GM12878 (cell line): Measurements from ENCODE around the gene SIGLEC5.
A peak's percentile ranks its signal among the peaks of the same experiment; 100 is the strongest.

Source experiments
- CBX5 ChIP-seq: sonication (generic); IDR thresholded peaks from 2 replicates; pipeline ENCODE4 v1.6.1; 2016; ENCODE audit warnings: low read depth, moderate library complexity, mild to moderate bottlenecking, inconsistent platforms
- EP300 ChIP-seq, 2 experiments: fragments of 150-350 bp in 1 of 2; IDR thresholded peaks; 2 replicates each; pipeline ENCODE4 v1.6.1; 2011 to 2012; ENCODE audit warnings: low read depth in 2 of 2, low read length in 2 of 2, borderline replicate concordance in 1 of 2, improper control_type of control experiment in 1 of 2, inconsistent platforms in 1 of 2; ENCODE audit not compliant: control insufficient read depth in 1 of 2
- ESRRA ChIP-seq: IDR thresholded peaks from 2 replicates; pipeline ENCODE4 v1.6.1; 2012; ENCODE audit warnings: mild to moderate bottlenecking, low read length, improper control_type of control experiment
- MXI1 ChIP-seq: fragments of 150-350 bp; IDR thresholded peaks from 2 replicates; pipeline ENCODE4 v1.6.1; 2011; ENCODE audit warnings: low read depth, mild to moderate bottlenecking, inconsistent platforms, low read length, improper control_type of control experiment
- POLR2A ChIP-seq: IDR thresholded peaks from 2 replicates; pipeline ENCODE4 v1.6.1; 2011; ENCODE audit warnings: low read depth, mild to moderate bottlenecking, low read length
- RAD21 ChIP-seq: IDR thresholded peaks from 2 replicates; pipeline ENCODE4 v1.6.1; 2011; ENCODE audit warnings: mild to moderate bottlenecking, low read depth, low read length, moderate library complexity; ENCODE audit not compliant: insufficient read depth
- SUZ12 ChIP-seq: fragments of 200-600 bp; sonication (generic); IDR thresholded peaks from one replicate; pipeline ENCODE4 v1.6.1; 2018; ENCODE audit warnings: antibody characterized with exemption, mild to moderate bottlenecking; ENCODE audit not compliant: unreplicated experiment
- YBX1 ChIP-seq: fragments of 450-650 bp; IDR thresholded peaks from 2 replicates; pipeline ENCODE4 v1.6.1; 2016; ENCODE audit warnings: antibody characterized with exemption
- YY1 ChIP-seq: IDR thresholded peaks from 2 replicates; pipeline ENCODE4 v1.6.1; 2011; ENCODE audit warnings: low read depth, mild to moderate bottlenecking, low read length
- TF ChIP-seq, protein P1 (sequence below), 3 experiments: IDR thresholded peaks in 2 of 3; conservative IDR thresholded peaks in 1 of 3; 2 replicates each; pipeline ENCODE4 v1.5.1; 2011; ENCODE audit warnings: low read depth in 3 of 3, low read length in 3 of 3, mild to moderate bottlenecking in 3 of 3, control low read depth in 2 of 3, moderate library complexity in 2 of 3, inconsistent platforms in 1 of 3, mixed read lengths in 1 of 3; ENCODE audit not compliant: control insufficient read depth in 2 of 3, insufficient read depth in 1 of 3; ENCODE audit errors: extremely low read depth in 1 of 3

GRCh38 chr19:51602189-51602854 is 27.9 kb downstream of the SIGLEC5 start:
- no peak for TF ChIP-seq POLR2A
- TF ChIP-seq RAD21: peak; percentile 46
- no peak for TF ChIP-seq EP300 (IDR thresholded peaks at IDR 0.05; ENCODE audit: borderline replicate concordance in 1 of 2, control insufficient read depth in 1 of 2, low read depth in 2 of 2, low read length in 2 of 2)
- TF ChIP-seq, protein P1, sequence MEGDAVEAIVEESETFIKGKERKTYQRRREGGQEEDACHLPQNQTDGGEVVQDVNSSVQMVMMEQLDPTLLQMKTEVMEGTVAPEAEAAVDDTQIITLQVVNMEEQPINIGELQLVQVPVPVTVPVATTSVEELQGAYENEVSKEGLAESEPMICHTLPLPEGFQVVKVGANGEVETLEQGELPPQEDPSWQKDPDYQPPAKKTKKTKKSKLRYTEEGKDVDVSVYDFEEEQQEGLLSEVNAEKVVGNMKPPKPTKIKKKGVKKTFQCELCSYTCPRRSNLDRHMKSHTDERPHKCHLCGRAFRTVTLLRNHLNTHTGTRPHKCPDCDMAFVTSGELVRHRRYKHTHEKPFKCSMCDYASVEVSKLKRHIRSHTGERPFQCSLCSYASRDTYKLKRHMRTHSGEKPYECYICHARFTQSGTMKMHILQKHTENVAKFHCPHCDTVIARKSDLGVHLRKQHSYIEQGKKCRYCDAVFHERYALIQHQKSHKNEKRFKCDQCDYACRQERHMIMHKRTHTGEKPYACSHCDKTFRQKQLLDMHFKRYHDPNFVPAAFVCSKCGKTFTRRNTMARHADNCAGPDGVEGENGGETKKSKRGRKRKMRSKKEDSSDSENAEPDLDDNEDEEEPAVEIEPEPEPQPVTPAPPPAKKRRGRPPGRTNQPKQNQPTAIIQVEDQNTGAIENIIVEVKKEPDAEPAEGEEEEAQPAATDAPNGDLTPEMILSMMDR (IDR thresholded peaks at IDR 0.05 in 2 of 3, conservative IDR thresholded peaks at IDR 0.05 in 1 of 3; ENCODE audit: control insufficient read depth in 2 of 3, extremely low read depth in 1 of 3, insufficient read depth in 1 of 3, low read depth in 3 of 3, low read length in 3 of 3): peak in 2 of 3 experiments; percentile 17 to 20; a peak in 2 of 6 replicates
- no peak for TF ChIP-seq CBX5
- no peak for TF ChIP-seq YBX1
- no peak for TF ChIP-seq ESRRA
- TF ChIP-seq YY1: no peak
- TF ChIP-seq MXI1: no peak
- no peak for TF ChIP-seq SUZ12
